ENCODE data around the gene UBE3B.

The UBE3B gene

DNA sequence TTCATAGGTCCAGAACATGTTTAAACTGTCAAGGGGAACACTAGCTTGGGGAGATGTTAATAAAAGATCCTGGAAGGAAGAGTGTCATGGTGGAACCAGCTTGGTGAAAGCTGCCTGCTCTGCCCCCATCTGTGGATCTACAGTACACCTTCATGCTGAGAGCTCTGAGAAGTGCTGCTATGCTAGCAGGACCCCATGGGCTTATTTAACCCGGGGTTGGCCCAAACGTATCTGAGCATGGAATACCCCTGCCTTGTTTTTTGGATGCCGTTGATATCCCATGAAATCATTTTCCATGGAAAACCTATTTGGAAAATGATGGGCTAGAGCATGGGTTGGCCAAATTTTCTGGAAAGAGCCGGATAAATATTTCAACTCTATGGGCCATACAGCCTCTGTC lies 14.2 kb downstream of the UBE3B start:
- ATAC-seq, result no peak
- no peak for TF ChIP-seq ZFP3 (CRISPR knock-in tag; IDR thresholded peaks at IDR 0.05)
- TF ChIP-seq TCF4 (CRISPR knock-in tag; IDR thresholded peaks at IDR 0.05; ENCODE audit: borderline replicate concordance), result no peak
- TF ChIP-seq BACH2 (CRISPR knock-in tag; IDR thresholded peaks at IDR 0.05; ENCODE audit: borderline replicate concordance), result no peak
- no peak for TF ChIP-seq ISL1 (CRISPR knock-in tag; IDR thresholded peaks at IDR 0.05)

GRCh38 chr12:109492371-109492770 lies 14.9 kb downstream of the UBE3B start:
- TF ChIP-seq ZNF565 (CRISPR knock-in tag; conservative IDR thresholded peaks at IDR 0.05; ENCODE audit: low read depth) (no peak), ZFP3 (CRISPR knock-in tag; IDR thresholded peaks at IDR 0.05) (no peak), ZC3H10 (CRISPR knock-in tag; IDR thresholded peaks at IDR 0.05) (no peak), ZNF8 (CRISPR knock-in tag; IDR thresholded peaks at IDR 0.05) (no peak), CREB5 (CRISPR knock-in tag; IDR thresholded peaks at IDR 0.05; ENCODE audit: low read depth) (no peak), TSHZ2 (CRISPR knock-in tag; IDR thresholded peaks at IDR 0.05) (no peak)
- ATAC-seq, result no peak

DNA sequence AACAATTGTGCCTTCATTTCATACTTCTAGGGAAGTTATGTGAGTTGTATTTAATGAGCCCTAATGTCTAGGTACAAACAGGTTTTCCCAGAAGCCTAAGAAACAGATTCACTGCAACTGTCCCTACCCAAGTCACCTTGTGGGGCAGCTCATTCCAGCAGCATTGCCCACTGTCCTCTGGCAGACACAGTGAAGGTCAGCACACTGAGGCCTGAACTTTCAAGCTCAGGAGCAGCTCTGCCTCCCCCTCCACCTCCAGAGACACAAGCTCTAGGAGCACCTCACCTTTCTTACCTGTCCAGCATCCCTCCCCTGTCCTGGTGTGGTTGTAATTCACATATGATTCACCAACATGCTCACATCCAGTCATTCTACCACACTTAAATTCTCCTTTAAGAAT lies 15.7 kb downstream of the UBE3B start:
- TF ChIP-seq OSR1 (CRISPR knock-in tag; IDR thresholded peaks at IDR 0.05) (no peak), TCF4 (CRISPR knock-in tag; IDR thresholded peaks at IDR 0.05; ENCODE audit: borderline replicate concordance) (no peak), SNAI2 (CRISPR knock-in tag; IDR thresholded peaks at IDR 0.05) (no peak), PPARA (CRISPR knock-in tag; IDR thresholded peaks at IDR 0.05; ENCODE audit: borderline replicate concordance) (no peak), ISL1 (CRISPR knock-in tag; IDR thresholded peaks at IDR 0.05) (no peak), ZC3H10 (CRISPR knock-in tag; IDR thresholded peaks at IDR 0.05) (no peak), TOX (CRISPR knock-in tag; IDR thresholded peaks at IDR 0.05; ENCODE audit: borderline replicate concordance) (no peak)
- ATAC-seq, result no peak

- TF ChIP-seq GLIS3 (CRISPR knock-in tag; IDR thresholded peaks at IDR 0.05) (no peak), ZFP30 (CRISPR knock-in tag; IDR thresholded peaks at IDR 0.05) (no peak), CREB5 (CRISPR knock-in tag; IDR thresholded peaks at IDR 0.05; ENCODE audit: low read depth) (no peak), POU6F1 (CRISPR knock-in tag; IDR thresholded peaks at IDR 0.05; ENCODE audit: borderline replicate concordance, low read depth) (no peak), OSR1 (CRISPR knock-in tag; IDR thresholded peaks at IDR 0.05) (no peak), CSDC2 (CRISPR knock-in tag; IDR thresholded peaks at IDR 0.05) (no peak)
- TF ChIP-seq, protein P1, sequence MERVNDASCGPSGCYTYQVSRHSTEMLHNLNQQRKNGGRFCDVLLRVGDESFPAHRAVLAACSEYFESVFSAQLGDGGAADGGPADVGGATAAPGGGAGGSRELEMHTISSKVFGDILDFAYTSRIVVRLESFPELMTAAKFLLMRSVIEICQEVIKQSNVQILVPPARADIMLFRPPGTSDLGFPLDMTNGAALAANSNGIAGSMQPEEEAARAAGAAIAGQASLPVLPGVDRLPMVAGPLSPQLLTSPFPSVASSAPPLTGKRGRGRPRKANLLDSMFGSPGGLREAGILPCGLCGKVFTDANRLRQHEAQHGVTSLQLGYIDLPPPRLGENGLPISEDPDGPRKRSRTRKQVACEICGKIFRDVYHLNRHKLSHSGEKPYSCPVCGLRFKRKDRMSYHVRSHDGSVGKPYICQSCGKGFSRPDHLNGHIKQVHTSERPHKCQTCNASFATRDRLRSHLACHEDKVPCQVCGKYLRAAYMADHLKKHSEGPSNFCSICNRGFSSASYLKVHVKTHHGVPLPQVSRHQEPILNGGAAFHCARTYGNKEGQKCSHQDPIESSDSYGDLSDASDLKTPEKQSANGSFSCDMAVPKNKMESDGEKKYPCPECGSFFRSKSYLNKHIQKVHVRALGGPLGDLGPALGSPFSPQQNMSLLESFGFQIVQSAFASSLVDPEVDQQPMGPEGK (CRISPR knock-in tag; IDR thresholded peaks at IDR 0.05; ENCODE audit: borderline replicate concordance), result no peak
- no peak for ATAC-seq
Measured at GRCh38 chr12:109493938-109494337, 16.5 kb downstream of the UBE3B start.

All from SK-N-SH treated with all-trans-retinoic acid at 6 μM for 48 hours (cell line).